GM12873 (cell line): ENCODE data around the gene SPARC.

Experiments used
- CTCF ChIP-seq: IDR thresholded peaks from 2 replicates; pipeline ENCODE4 v1.5.1; 2012; ENCODE audit warnings: low read depth, mild to moderate bottlenecking, moderate library complexity, low read length, control low read depth; ENCODE audit not compliant: insufficient read depth; ENCODE audit errors: missing control alignments

SPARC gene

DNA sequence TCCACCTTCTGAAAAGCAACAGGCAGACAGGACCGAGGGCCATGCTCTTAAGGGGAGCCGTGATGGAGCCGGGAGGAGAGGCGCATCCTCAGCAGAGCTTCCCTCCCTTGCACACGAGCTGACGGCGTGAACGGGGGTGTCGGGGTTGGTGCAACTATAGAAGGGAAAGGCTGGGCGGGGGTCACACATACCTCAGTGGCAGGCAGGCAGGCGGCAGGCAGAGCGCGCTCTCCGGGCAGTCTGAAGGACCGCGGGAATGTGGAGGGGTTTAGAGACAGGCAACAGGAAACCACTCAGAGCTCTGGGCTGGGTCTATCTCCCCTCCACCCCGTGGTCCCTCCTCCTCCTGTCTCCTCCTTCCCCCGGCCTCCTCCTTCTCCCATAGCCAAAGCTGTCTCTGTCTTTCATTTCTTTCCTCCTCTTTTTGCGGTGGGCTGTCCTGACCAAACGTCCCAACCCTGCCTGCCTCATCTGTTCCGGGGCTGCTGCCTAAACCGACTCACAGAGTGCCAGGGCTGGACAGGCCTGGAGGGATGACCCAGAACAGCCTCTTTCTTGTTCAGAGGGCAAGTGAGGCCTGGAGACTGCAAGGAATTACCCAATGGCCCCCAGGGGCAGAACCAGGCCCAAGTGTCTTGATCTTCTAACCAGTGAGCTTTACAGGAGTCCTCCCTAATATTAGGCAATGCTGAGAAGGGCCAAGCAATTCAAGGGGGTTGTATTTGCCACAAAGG is at the start of gene SPARC:
SPARC (minus strand) TSS at position 242 of the 734 bp plus-strand sequence. CDS start 10,727 bp downstream, outside the sequence.
- TF ChIP-seq CTCF, result no peak

DNA sequence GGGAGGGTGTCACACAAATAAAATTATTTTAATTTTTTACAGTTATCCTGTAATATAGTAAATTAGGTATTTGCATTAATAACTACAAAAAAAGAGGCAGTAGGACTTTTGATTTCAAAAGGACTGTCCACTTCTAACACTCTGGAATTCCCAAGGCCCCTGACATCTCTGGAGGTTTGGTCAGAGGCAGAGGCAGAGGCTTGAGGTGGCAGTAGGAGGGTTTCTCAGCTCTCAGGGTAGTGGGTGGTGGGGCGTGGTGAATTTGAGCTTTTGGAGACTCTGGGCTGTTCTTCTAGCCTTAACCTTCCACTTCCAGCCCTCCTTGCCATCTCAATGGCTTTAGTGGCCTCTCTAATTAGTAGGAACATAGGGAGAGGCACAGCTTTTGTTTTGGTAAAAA is 48.9 kb upstream of the SPARC start:
- no peak for TF ChIP-seq CTCF

DNA sequence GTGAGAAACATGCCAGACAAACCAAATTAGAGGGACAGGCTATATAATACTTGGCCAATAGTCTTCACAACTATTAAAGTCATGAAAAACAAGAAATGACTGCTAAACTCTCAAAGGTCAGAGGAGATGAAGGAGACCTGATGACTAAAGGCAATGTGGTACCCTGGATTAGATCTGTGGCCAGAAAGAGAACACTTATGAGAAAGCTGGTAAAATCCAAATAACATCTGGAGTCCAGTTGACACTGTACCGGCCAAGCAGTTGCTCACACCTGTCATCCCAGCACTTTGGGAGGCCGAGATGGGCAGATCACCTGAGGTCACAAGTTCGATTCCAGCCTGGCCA is 47.3 kb upstream of the SPARC start:
- TF ChIP-seq CTCF, result no peak

DNA sequence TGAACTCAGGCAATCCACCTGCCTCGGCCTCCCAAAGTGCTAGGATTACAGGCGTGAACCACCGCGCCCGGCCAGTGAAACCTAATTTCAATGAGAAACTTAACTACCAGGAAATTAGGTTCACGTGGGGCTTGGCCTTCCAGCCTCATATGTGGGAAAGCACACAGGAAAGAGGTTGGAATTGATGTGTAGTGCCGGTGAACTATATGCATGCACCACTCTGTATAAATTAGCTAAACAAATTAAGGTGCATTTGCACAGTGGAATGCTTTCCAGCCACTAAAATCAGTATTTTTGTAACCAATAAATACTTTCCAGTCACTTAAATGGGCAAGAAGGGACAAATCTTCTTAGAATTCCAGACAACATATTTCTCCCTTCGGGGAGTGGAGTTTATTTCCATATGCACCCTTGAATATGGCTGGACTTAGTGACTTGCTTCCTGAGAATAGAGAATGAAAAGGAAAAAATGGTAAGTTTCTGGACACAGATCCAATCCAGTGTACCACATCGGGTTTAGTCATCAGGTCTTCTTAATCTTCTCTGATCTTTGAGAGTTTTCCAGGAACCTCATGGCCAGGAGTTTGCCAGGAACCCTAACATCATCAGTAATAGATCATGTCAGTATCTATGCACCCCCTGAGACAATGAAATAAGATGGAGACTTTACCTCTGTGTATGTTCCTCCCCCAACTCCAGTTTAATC is 46.8 kb upstream of the SPARC start:
- TF ChIP-seq CTCF, result no peak

- TF ChIP-seq CTCF, result no peak
Measured at GRCh38 chr5:151730381-151730780, 43.7 kb upstream of the SPARC start.

- TF ChIP-seq CTCF, result no peak
Measured at GRCh38 chr5:151724360-151724759, 37.6 kb upstream of the SPARC start.

DNA sequence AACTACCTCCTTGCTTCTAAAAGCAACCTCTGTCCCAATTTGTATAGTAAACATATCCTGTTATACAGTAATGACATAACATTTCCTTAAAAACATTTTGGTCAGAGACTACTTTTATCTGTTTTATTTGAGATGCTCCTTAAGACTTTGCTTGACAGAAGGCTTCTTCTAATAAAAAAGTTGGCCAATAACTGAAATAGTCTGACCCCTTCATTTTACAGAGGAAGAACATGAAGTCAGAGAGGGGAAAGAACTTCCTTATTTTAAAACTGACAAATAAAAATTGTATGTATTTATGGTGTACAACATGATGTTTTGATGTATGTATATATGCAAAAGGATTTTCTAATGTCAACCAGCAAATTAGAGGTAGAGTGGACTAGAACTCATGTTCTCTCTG is 35.8 kb upstream of the SPARC start:
- no peak for TF ChIP-seq CTCF
